Esophagus squamous epithelium (tissue), 5 donors: ENCODE measurements around the gene SLC50A1. TPM values are rescaled to one million over a fixed set of nuclear protein-coding genes. Genes with fewer than 3 reads are reported as not detected.

ENCODE experiments used
- DNase-seq: peaks from one replicate; lab custom pipeline; 2025; lab: John Stamatoyannopoulos, UW
- H3K27ac ChIP-seq, 4 donors: fragments of 200-600 bp; sonication (generic); one replicate each; pipeline ENCODE4 v1.5.1; 2016 to 2019; ENCODE audit warnings: mild to moderate bottlenecking in 1 of 4
- H3K27me3 ChIP-seq, 4 donors: fragments of 200-600 bp; sonication (generic); 1 replicate in 3 of 4; 2 replicates in 1 of 4; pipeline versions ENCODE4 v1.5.1 to v1.6.0; 2017 to 2021; ENCODE audit warnings: antibody characterized with exemption in 1 of 4
- H3K36me3 ChIP-seq, 3 donors: fragments of 200-600 bp; sonication (generic); one replicate each; pipeline ENCODE4 v1.5.1; 2016 to 2019
- H3K4me1 ChIP-seq, 3 donors: fragments of 200-600 bp; sonication (generic); one replicate each; pipeline ENCODE4 v1.5.1; 2017 to 2019
- H3K4me3 ChIP-seq, 4 donors: fragments of 200-600 bp; sonication (generic); 1 replicate in 3 of 4; 2 replicates in 1 of 4; pipeline ENCODE4 v1.5.1; 2016 to 2019; ENCODE audit warnings: mild to moderate bottlenecking in 2 of 4, moderate library complexity in 1 of 4
- H3K9me3 ChIP-seq, 3 donors: fragments of 200-600 bp; sonication (generic); one replicate each; pipeline ENCODE4 v1.5.1; 2016 to 2019
- CTCF ChIP-seq, 6 experiments: fragments of 450-650 bp in 4 of 6; fragments of 200-600 bp in 2 of 6; sonication (generic) in 2 of 6; IDR thresholded peaks; one replicate each; pipeline ENCODE4 v1.5.1; 2016 to 2019; ENCODE audit warnings: antibody characterized with exemption in 6 of 6, mild to moderate bottlenecking in 4 of 6, moderate library complexity in 4 of 6
- POLR2A ChIP-seq, 4 donors: fragments of 450-650 bp; IDR thresholded peaks; one replicate each; pipeline ENCODE4 v1.6.1; 2017; ENCODE audit warnings: antibody characterized with exemption in 4 of 4, mild to moderate bottlenecking in 4 of 4, moderate library complexity in 3 of 4
- WGBS, 2 donors: methylation state at CpG; one replicate each; pipeline ENCODE4 v1.1.5; 2018; 5-methylcytosine and 5-hydroxymethylcytosine counted together
- intact Hi-C: fragments of 100-400 bp; cut with DNase I; formaldehyde crosslinking; loops from one replicate; pipeline ENCODE4 v1.15.0; 2022
- total RNA-seq, 4 donors: library from RNA; depleted of rRNA; stranded (reverse); fragments of >200 nt; gene quantifications; one replicate each; pipeline ENCODE4 v1.1.0, GENCODE V29; 2016
- donor health status: DM: yes; HTN: yes; CAD: no.

Gene SLC50A1
- total RNA-seq, 4 donors from 2014 or later: 21.4 to 27.2 (median 26.0) TPM

- 5 to 10% methylated on average over 6 to 7 of the region's 14 CpGs for WGBS, 2 donors
- peaks cover 18 to 34% (median 20%) of the 10 kb centered on the region in 3 donors for H3K36me3 ChIP-seq
- H3K4me3 ChIP-seq: peak overlapping the region; percentile 71 to 87 (median 75)
- no peak for DNase-seq
- peaks cover 31 to 100% (median 69%) of the 10 kb centered on the region in 3 donors for H3K4me1 ChIP-seq
- intact Hi-C loops: no loop called here
- no peaks in the 10 kb centered on the region for H3K9me3 ChIP-seq
- peaks cover 0 to 26% (median 0%) of the 10 kb centered on the region in 4 donors for H3K27me3 ChIP-seq
- peak overlapping the region; percentile 93 to 100 (median 99) for H3K27ac ChIP-seq
- TF ChIP-seq POLR2A (IDR thresholded peaks at IDR 0.05) (no peak), CTCF (IDR thresholded peaks at IDR 0.05) (no peak)
These were observed 6.7 kb upstream of the SLC50A1 start for GRCh38 chr1:155128755-155129473.

- no peak for DNase-seq
- TF ChIP-seq CTCF (IDR thresholded peaks at IDR 0.05): no peak
- TF ChIP-seq POLR2A (IDR thresholded peaks at IDR 0.05): no peak
- H3K9me3 ChIP-seq: no peaks in the 10 kb centered on the region
- intact Hi-C loops: no loop called here
- peak overlapping the region; percentile 71 to 87 (median 75) for H3K4me3 ChIP-seq
- WGBS, 2 donors: 17 to 19% methylated on average over 3 of the region's 6 CpGs
- peaks cover 35 to 100% (median 65%) of the 10 kb centered on the region in 3 donors for H3K4me1 ChIP-seq
- H3K27me3 ChIP-seq: peaks cover 0 to 26% (median 0%) of the 10 kb centered on the region in 4 donors
- peaks cover 22 to 44% (median 24%) of the 10 kb centered on the region in 3 donors for H3K36me3 ChIP-seq
- peak overlapping the region; percentile 93 to 100 (median 99) for H3K27ac ChIP-seq
These were observed 5.2 kb upstream of the SLC50A1 start for GRCh38 chr1:155130272-155131006.

- H3K27ac ChIP-seq: peak overlapping the region; percentile 54 to 100 (median 99)
- H3K36me3 ChIP-seq: peaks cover 22 to 44% (median 24%) of the 10 kb centered on the region in 3 donors
- H3K4me1 ChIP-seq: peaks cover 27 to 96% (median 57%) of the 10 kb centered on the region in 3 donors
- peaks cover 0 to 23% (median 0%) of the 10 kb centered on the region in 4 donors for H3K27me3 ChIP-seq
- peak overlapping the region in 3 of 4 donors; percentile 71 to 87 (median 75) for H3K4me3 ChIP-seq
- no peaks in the 10 kb centered on the region for H3K9me3 ChIP-seq
- DNase-seq: no peak
- 72 to 93% methylated on average over 4 of the region's 8 CpGs for WGBS, 2 donors
- TF ChIP-seq POLR2A (IDR thresholded peaks at IDR 0.05): no peak
- no peak for TF ChIP-seq CTCF (IDR thresholded peaks at IDR 0.05)
- intact Hi-C loops: no loop called here
These were observed 4.4 kb upstream of the SLC50A1 start for GRCh38 chr1:155131285-155131684.

- Histone ChIP-seq H3K27ac (peak overlapping the region; percentile 54 to 100 (median 99)), H3K4me1 (peaks cover 23 to 96% (median 56%) of the 10 kb centered on the region in 3 donors), H3K4me3 (peak overlapping the region in 1 of 4 donors; percentile 87), H3K9me3 (no peaks in the 10 kb centered on the region), H3K27me3 (peaks cover 0 to 20% (median 0%) of the 10 kb centered on the region in 4 donors), H3K36me3 (peaks cover 22 to 44% (median 24%) of the 10 kb centered on the region in 3 donors)
- intact Hi-C loops: no loop called here
- DNase-seq: no peak
- no peak for TF ChIP-seq POLR2A (IDR thresholded peaks at IDR 0.05)
- 52 to 53% methylated on average over 2 of the region's 2 CpGs for WGBS, 2 donors
These were observed 3.8 kb upstream of the SLC50A1 start for GRCh38 chr1:155131856-155132255.

- DNase-seq: no peak
- Histone ChIP-seq H3K36me3 (peaks cover 22 to 58% (median 24%) of the 10 kb centered on the region in 3 donors), H3K27me3 (peaks cover 0 to 13% (median 0%) of the 10 kb centered on the region in 4 donors), H3K27ac (peak overlapping the region; percentile 97 to 100 (median 99)), H3K9me3 (no peaks in the 10 kb centered on the region), H3K4me3 (no peak overlapping the region), H3K4me1 (peaks cover 25 to 96% (median 57%) of the 10 kb centered on the region in 3 donors)
- no peak for TF ChIP-seq POLR2A (IDR thresholded peaks at IDR 0.05)
- no peak for TF ChIP-seq CTCF (IDR thresholded peaks at IDR 0.05)
- WGBS, 2 donors: 66 to 83% methylated on average over 3 to 5 of the region's 7 CpGs
- intact Hi-C loops: no loop called here
These were observed 1.8 kb upstream of the SLC50A1 start for GRCh38 chr1:155133799-155134281.
